ENCODE results near the gene PPP1R36. TPM values are rescaled to one million over a fixed set of nuclear protein-coding genes. Genes with fewer than 3 reads are reported as not detected.

The PPP1R36 gene, protein sequence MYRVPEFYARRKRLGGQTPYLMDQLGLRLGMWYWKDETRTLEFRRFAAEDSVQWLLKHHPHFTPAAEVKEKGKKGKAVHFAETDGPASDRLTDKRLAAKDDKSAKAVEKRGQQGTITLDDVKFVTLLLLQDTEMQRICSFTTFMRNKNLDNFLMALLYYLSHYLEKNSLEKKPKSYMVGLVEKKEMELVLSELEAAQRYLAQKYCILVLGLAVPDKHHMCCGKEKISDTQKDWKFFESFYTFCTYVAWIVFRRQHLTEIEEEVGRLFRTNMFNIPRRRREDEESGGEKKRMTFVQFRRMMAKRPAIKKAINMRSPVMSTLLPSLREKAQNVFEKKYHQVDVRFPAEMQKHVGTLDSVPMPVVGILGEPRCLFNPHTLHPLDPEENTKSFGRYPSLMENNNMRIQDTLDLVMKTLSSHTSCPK
- not detected for polyA plus RNA-seq (2012; ENCODE audit: missing spikeins)

- DNase-seq (ENCODE audit: insufficient read length) (peak; percentile 44), FAIRE-seq (no peak)
- TF ChIP-seq POLR2A (IDR thresholded peaks at IDR 0.05; ENCODE audit: low read depth, low read length) (no peak), TAF1 (IDR thresholded peaks at IDR 0.05; ENCODE audit: borderline replicate concordance, low read depth, low read length) (no peak), POLR2AphosphoS5 (IDR thresholded peaks at IDR 0.05; ENCODE audit: low read depth, low read length) (no peak)
Observed at GRCh38 chr14:64549791-64550620, at the start of gene PPP1R36. Gene PPP1R36, plus strand, starts transcription at chr14:64549961. Its CDS starts 37 bp downstream, at chr14:64549998.

DNA sequence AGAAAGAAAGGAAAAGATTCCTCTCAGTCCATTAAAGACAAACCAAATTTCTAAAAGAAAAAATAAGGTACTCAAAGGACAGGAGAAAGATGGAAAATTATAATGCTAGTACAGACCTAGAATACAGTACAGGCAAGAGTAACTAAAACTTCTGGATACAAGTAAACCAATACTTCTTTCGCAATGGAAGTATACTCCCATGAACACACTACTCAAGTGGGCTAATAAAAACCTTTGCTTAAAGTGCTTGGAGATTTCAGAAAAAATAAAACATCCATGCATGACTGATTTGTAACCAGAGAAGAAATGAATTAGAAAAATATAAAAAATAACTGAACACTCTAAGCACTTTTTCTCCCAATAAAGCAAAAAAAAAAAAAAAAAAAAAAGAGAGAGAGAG is 49.7 kb upstream of the PPP1R36 start:
- TF ChIP-seq POLR2AphosphoS5 (IDR thresholded peaks at IDR 0.05; ENCODE audit: low read depth, low read length) (no peak), POLR2A (IDR thresholded peaks at IDR 0.05; ENCODE audit: low read depth, low read length) (no peak), TAF1 (IDR thresholded peaks at IDR 0.05; ENCODE audit: borderline replicate concordance, low read depth, low read length) (no peak)
- FAIRE-seq (no peak), DNase-seq (ENCODE audit: insufficient read length) (no peak)

DNA sequence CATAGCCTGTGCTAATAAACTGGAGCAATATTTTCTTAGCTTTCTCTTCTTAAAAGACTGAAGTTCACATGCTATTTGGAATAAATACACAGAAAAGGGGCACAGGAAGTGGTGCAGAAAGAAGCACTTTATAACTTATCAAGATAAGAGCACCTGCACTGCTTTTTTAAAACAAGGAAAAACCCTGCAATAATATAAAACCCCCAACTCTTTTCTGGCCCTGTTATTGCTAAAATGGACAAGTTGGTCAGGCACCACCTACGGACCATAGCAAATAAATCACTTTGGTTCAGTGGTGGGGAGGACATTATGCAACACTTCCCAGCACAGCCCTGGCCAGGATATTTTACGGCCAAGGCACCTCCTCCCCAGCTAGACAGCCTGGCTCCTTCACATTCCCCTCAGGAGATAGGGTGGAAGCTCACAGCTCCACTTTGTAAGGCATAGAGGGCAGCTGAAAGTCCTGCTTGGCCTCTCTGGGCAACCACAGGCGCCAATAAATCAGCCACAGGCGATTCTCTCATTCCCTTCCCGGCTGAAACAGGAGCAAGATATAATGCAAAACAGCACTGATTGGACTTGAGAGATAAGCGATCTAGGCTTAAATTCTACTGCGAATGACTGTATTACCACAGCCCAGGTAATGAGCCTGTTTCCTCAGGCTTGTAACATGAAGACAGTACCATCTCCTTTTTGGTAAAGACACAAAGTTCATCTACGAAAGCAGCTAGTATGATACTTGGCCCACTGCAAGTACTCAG is 48.2 kb upstream of the PPP1R36 start:
- no peak for TF ChIP-seq POLR2AphosphoS5 (IDR thresholded peaks at IDR 0.05; ENCODE audit: low read depth, low read length)
- no peak for TF ChIP-seq TAF1 (IDR thresholded peaks at IDR 0.05; ENCODE audit: borderline replicate concordance, low read depth, low read length)
- TF ChIP-seq POLR2A (IDR thresholded peaks at IDR 0.05; ENCODE audit: low read depth, low read length) = no peak
- FAIRE-seq = no peak
- no peak for DNase-seq (ENCODE audit: insufficient read length)

GRCh38 chr14:64502456-64502855 is 47.3 kb upstream of the PPP1R36 start:
- no peak for DNase-seq (ENCODE audit: insufficient read length)
- no peak for FAIRE-seq
- no peak for TF ChIP-seq POLR2AphosphoS5 (IDR thresholded peaks at IDR 0.05; ENCODE audit: low read depth, low read length)
- no peak for TF ChIP-seq TAF1 (IDR thresholded peaks at IDR 0.05; ENCODE audit: borderline replicate concordance, low read depth, low read length)
- TF ChIP-seq POLR2A (IDR thresholded peaks at IDR 0.05; ENCODE audit: low read depth, low read length) = no peak

- FAIRE-seq (peak; percentile 5), DNase-seq (ENCODE audit: insufficient read length) (no peak)
- TF ChIP-seq POLR2A (IDR thresholded peaks at IDR 0.05; ENCODE audit: low read depth, low read length) (no peak), TAF1 (IDR thresholded peaks at IDR 0.05; ENCODE audit: borderline replicate concordance, low read depth, low read length) (no peak), POLR2AphosphoS5 (IDR thresholded peaks at IDR 0.05; ENCODE audit: low read depth, low read length) (no peak)
Observed at GRCh38 chr14:64502887-64503433, 46.8 kb upstream of the PPP1R36 start.

DNA sequence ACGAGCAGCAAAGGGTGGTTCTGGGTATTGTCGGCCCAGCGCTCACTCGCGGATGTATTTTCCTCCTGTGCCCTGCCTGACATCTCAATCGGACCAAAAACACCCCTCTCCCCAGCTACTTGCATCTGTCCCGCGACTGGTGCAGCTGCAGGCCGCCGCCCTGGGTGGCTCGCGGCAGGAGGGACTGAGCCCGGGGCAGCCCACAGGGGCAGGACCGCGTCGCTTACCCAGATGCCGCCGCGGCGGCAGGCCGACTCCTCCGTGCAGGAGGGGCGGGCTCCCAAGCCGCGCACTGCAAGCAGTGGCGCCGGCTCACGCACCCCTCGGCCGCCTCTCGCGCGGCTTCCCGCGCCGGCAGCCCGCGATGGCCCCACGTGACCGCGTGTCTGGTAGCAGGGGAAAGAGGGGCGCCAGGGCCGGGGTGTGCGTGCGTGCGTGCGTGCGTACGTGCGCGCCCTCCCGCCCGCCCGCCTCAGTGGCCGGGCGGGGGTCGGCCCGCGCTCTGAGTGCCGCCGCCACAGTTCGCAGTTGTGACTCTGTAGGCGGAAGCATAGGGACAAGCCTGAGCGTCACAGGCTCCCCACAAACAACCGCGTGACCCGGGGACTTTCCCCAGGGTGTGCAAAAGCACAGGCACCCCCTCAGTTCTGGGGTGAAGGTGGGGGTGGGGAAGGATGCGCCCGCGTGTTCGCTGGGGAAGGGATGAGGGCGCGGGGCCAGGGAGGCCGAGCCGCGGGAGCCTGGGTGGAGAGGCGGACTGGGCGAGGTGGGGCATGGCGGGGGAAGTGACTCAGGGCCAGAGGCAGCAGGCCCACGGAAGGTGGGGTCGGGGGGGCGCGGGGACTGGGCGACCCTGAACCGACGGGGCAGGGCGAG is 46.1 kb upstream of the PPP1R36 start, which contains the start of gene ZBTB25:
TSS of gene ZBTB25 (minus strand) at position 405 of the 876 bp plus-strand sequence. CDS start 13,305 bp downstream, outside the sequence.
- FAIRE-seq (peak; percentile 88), DNase-seq (ENCODE audit: insufficient read length) (peak; percentile 58)
- peak; percentile 81 for TF ChIP-seq POLR2AphosphoS5 (IDR thresholded peaks at IDR 0.05; ENCODE audit: low read depth, low read length)
- peak; percentile 77; the same call in 1 of the 2 replicates for TF ChIP-seq TAF1 (IDR thresholded peaks at IDR 0.05; ENCODE audit: borderline replicate concordance, low read depth, low read length)
- TF ChIP-seq POLR2A (IDR thresholded peaks at IDR 0.05; ENCODE audit: low read depth, low read length) = peak; percentile 46

DNA sequence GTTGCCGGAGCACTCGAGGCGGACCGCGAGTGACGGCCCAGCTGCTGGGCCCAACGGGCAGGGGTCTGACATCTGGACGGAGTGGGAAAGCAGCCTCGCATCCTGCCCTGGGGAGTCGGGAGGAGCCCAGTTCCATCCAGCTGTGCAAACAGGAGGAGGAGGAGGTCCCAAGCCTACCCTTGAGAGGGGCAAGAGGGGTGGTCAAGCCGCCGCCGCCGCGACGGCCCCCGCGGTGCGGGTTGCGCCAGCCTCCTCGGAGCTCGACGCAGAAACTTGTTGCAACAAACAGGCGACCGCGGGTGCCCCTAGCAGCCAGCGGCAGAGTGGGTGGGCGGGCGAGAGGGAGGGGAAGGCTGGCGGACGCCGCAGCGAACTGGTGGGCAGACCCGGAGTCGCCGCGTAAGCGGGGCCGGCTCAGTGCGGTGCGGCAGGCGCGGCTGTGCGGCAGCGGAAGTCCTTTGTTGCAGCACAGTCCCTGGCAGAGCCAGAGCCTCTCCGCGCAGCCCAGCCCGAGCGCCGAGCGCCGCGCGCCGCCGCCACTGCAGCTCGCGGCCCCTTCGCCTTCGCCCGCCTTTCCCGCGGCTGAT is 45.4 kb upstream of the PPP1R36 start, which contains the start of gene ZBTB1:
TSS of gene ZBTB1 (plus strand) at position 461 of the 587 bp plus-strand sequence. CDS start 16,735 bp downstream, outside the sequence.
- DNase-seq (ENCODE audit: insufficient read length) = peak; percentile 38
- TF ChIP-seq POLR2A (IDR thresholded peaks at IDR 0.05; ENCODE audit: low read depth, low read length) (peak; percentile 81), POLR2AphosphoS5 (IDR thresholded peaks at IDR 0.05; ENCODE audit: low read depth, low read length) (peak; percentile 83), TAF1 (IDR thresholded peaks at IDR 0.05; ENCODE audit: borderline replicate concordance, low read depth, low read length) (peak; percentile 78)

DNA sequence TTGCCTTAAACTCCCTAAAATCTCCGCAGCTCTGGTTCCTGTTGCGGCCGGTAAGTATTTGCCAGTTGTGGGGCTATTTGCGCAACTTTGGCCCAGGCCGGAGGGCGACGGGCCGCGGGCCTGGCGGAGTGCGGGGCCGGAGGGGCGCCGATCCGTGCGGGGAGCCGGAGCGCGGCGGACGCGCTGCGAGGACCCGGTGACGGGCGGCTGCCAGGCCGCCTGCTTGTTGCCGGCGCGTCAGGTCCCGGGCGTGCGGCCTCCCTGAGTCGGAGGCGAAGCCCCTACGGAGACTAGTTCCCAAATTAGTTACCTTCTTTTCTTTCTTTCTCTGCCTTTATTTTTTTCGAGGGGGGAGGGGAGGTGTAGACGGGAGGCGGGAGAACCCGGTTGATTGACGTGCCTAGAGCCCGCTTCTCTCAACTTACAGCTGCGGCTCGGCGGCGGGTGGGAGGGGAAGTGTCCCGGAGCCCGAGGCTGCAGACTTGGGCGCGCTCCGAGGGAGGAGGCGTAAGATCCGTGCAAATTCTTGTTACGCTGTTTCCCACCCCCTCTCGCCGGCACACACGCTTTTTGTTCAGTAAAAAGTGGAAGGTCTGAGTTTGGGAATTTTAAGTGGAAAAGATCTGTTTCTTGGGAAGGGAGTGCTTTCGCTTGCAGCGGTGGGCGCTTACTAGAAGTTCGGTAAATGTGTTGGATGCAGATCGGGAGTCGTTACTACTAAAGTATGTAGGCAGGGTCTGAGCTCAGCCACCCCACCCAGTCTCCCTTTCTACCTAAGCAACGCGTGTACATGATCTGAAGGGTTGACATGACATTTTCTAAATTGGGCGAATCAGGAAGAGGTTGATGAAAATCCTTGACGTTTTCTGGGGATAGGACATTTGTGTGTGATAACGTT is 44.6 kb upstream of the PPP1R36 start:
- TF ChIP-seq POLR2A (IDR thresholded peaks at IDR 0.05; ENCODE audit: low read depth, low read length) (0 out of 2 replicates have a peak, but pooled peaks have one; percentile 1), POLR2AphosphoS5 (IDR thresholded peaks at IDR 0.05; ENCODE audit: low read depth, low read length) (peak; percentile 10), TAF1 (IDR thresholded peaks at IDR 0.05; ENCODE audit: borderline replicate concordance, low read depth, low read length) (peak; percentile 38; the same call in 1 of the 2 replicates)
- FAIRE-seq (peak; percentile 72), DNase-seq (ENCODE audit: insufficient read length) (peak; percentile 52)

More for the DNA sequence above, 45.4 kb upstream of the PPP1R36 start, which contains the start of gene ZBTB1:
- no peak for FAIRE-seq
